HCT116 (cell line): ENCODE measurements around the gene PNPLA5. TPM values are rescaled to one million over a fixed set of nuclear protein-coding genes. Genes with fewer than 3 reads are reported as not detected.

Experiments
- ATAC-seq: fragments of 200-7000 bp; cut with Tn5 transposase; 2 replicates; pipeline ENCODE4 v1.9.1; 2020; ENCODE audit warnings: mild to moderate bottlenecking, moderate library complexity
- BruUV-seq: library from RNA; stranded (reverse); fragments of 400-500 nt; replicated peaks from 2 replicates; lab custom pipeline; 2021; lab: Mats Ljungman, UMichigan
- CTCF ChIA-PET: fragments of 300-600 bp; sonication (Branson Sonifier 250); formaldehyde crosslinking; loops from one replicate; lab custom pipeline; 2021; ENCODE audit warnings: antibody characterized with exemption; lab: Charles Lee
- POLR2A ChIA-PET: fragments of 300-600, 350-600 bp; sonication (Branson Sonifier 250); formaldehyde crosslinking; loops from one replicate; lab custom pipeline; 2021; ENCODE audit warnings: antibody characterized with exemption; lab: Charles Lee
- RAD21 ChIA-PET, 2 experiments: fragments of 300-600 bp; sonication (Branson Sonifier 250); formaldehyde crosslinking; loops; one replicate each; lab custom pipeline; 2023; ENCODE audit warnings: low total read pairs in 2 of 2; ENCODE audit not compliant: uncharacterized antibody in 2 of 2, unreplicated experiment in 2 of 2, low non-redundant PET in 1 of 2; lab: Charles Lee
- DNase-seq: peaks from one replicate; pipeline ENCODE4 v3.0.0-alpha.2; 2010; ENCODE audit warnings: low read depth, low spot score
- H2AFZ ChIP-seq: fragments of 200-600 bp; shearing (Covaris generic), sonication (generic); 2 replicates; pipeline ENCODE4 v1.6.1; 2017; ENCODE audit warnings: low read depth, mixed run types, mixed read lengths, antibody characterized with exemption, low read length; ENCODE audit not compliant: poor library complexity, severe bottlenecking
- H3K27ac ChIP-seq: 2 replicates; pipeline ENCODE4 v1.5.1; 2012; ENCODE audit warnings: low read depth, low read length
- H3K27me3 ChIP-seq: fragments of 200-600 bp; sonication (generic); 2 replicates; pipeline ENCODE4 v1.6.1; 2016; ENCODE audit warnings: mixed run types, low read length, mixed read lengths; ENCODE audit not compliant: insufficient read depth
- H3K36me3 ChIP-seq, 2 experiments: fragments of 200-500 bp in 1 of 2; fragments of 200-600 bp in 1 of 2; sonication (Bioruptor generic) in 1 of 2; sonication (generic) in 1 of 2; 2 replicates each; pipeline versions ENCODE4 v1.5.1 to v1.6.1; 2014 to 2016; ENCODE audit warnings: low read length in 2 of 2, inconsistent platforms in 1 of 2, mixed read lengths in 1 of 2, mixed run types in 1 of 2; ENCODE audit not compliant: insufficient read depth in 2 of 2, control insufficient read depth in 1 of 2
- H3K4me1 ChIP-seq, 2 experiments: fragments of 200-600 bp in 1 of 2; sonication (generic) in 1 of 2; 2 replicates each; pipeline versions ENCODE4 v1.5.1 to v1.6.1; 2012 to 2017; ENCODE audit warnings: low read length in 2 of 2, inconsistent platforms in 1 of 2, mild to moderate bottlenecking in 1 of 2, mixed read lengths in 1 of 2, mixed run types in 1 of 2, moderate library complexity in 1 of 2; ENCODE audit not compliant: insufficient read depth in 2 of 2, control insufficient read depth in 1 of 2
- H3K4me2 ChIP-seq: fragments of 200-600 bp; sonication (generic); 2 replicates; pipeline ENCODE4 v1.6.1; 2017; ENCODE audit warnings: mixed run types, low read length, mixed read lengths
- H3K4me3 ChIP-seq, 2 experiments: fragments of 200-600 bp in 1 of 2; sonication (generic) in 1 of 2; replicated peaks in 1 of 2; 2 replicates each; pipeline ENCODE4 v1.5.1; 2011 to 2016; ENCODE audit warnings: low read length in 2 of 2, control low read depth in 1 of 2, low read depth in 1 of 2, mild to moderate bottlenecking in 1 of 2, mixed read lengths in 1 of 2, mixed run types in 1 of 2
- H3K79me2 ChIP-seq: fragments of 200-600 bp; sonication (generic); 2 replicates; pipeline ENCODE4 v1.6.1; 2017; ENCODE audit warnings: mild to moderate bottlenecking, mixed run types, low read length, moderate library complexity, mixed read lengths; ENCODE audit not compliant: insufficient read depth
- H3K9ac ChIP-seq: fragments of 200-600 bp; sonication (generic); 2 replicates; pipeline ENCODE4 v1.6.1; 2016; ENCODE audit warnings: low read length, mixed read lengths
- H3K9me2 ChIP-seq: fragments of 200-600 bp; sonication (generic), shearing (Covaris generic); 2 replicates; pipeline ENCODE4 v1.6.1; 2017; ENCODE audit warnings: mixed run types, mild to moderate bottlenecking, moderate library complexity; ENCODE audit not compliant: insufficient read depth
- H3K9me3 ChIP-seq, 2 experiments: fragments of 200-500 bp in 1 of 2; fragments of 200-600 bp in 1 of 2; sonication (Bioruptor generic) in 1 of 2; sonication (generic) in 1 of 2; 2 replicates each; pipeline ENCODE4 v1.6.1; 2014 to 2017; ENCODE audit warnings: low read length in 2 of 2, mixed read lengths in 2 of 2, inconsistent platforms in 1 of 2, low read depth in 1 of 2, mild to moderate bottlenecking in 1 of 2, mixed run types in 1 of 2, moderate library complexity in 1 of 2; ENCODE audit not compliant: control insufficient read depth in 1 of 2, insufficient read depth in 1 of 2
- H4K20me1 ChIP-seq: fragments of 200-600 bp; sonication (generic), shearing (Covaris generic); 2 replicates; pipeline ENCODE4 v1.6.1; 2017; ENCODE audit warnings: mixed run types, mild to moderate bottlenecking, moderate library complexity; ENCODE audit not compliant: insufficient read depth
- ATF3 ChIP-seq: IDR thresholded peaks from 2 replicates; pipeline ENCODE4 v1.6.1; 2012
- CEBPB ChIP-seq: IDR thresholded peaks from 2 replicates; pipeline ENCODE4 v1.6.1; 2012; ENCODE audit warnings: low read depth
- CTCF ChIP-seq, 3 experiments: fragments of 200-600 bp in 1 of 3; sonication (generic) in 1 of 3; IDR thresholded peaks in 2 of 3; conservative IDR thresholded peaks in 1 of 3; 2 replicates each; pipeline ENCODE4 v1.5.1; 2012 to 2017; ENCODE audit warnings: low read depth in 2 of 3, low read length in 2 of 3, antibody characterized with exemption in 1 of 3, borderline replicate concordance in 1 of 3, control low read depth in 1 of 3, mild to moderate bottlenecking in 1 of 3, mixed read lengths in 1 of 3, mixed run types in 1 of 3, moderate library complexity in 1 of 3; ENCODE audit not compliant: insufficient read depth in 1 of 3
- EGR1 ChIP-seq: IDR thresholded peaks from 2 replicates; pipeline ENCODE4 v1.6.1; 2012; ENCODE audit warnings: low read depth
- EZH2phosphoT487 ChIP-seq: fragments of 200-600 bp; IDR thresholded peaks from 2 replicates; pipeline ENCODE4 v1.6.1; 2018; ENCODE audit warnings: antibody characterized with exemption, borderline replicate concordance
- FOSL1 ChIP-seq: IDR thresholded peaks from 2 replicates; pipeline ENCODE4 v1.6.1; 2012; ENCODE audit warnings: low read depth
- JUND ChIP-seq: IDR thresholded peaks from 2 replicates; pipeline ENCODE4 v1.6.1; 2012
- POLR2A ChIP-seq: IDR thresholded peaks from 2 replicates; pipeline ENCODE4 v1.7.0; 2011; ENCODE audit warnings: borderline replicate concordance; ENCODE audit not compliant: insufficient read depth, insufficient read length; ENCODE audit errors: extremely low read depth
- RAD21 ChIP-seq: IDR thresholded peaks from 2 replicates; pipeline ENCODE4 v1.6.1; 2012; ENCODE audit warnings: low read depth, mild to moderate bottlenecking
- REST ChIP-seq: IDR thresholded peaks from 2 replicates; pipeline ENCODE4 v1.6.1; 2012; ENCODE audit warnings: low read depth
- ZNF274 ChIP-seq: fragments of 200-500 bp; sonication (Bioruptor generic); IDR thresholded peaks from 2 replicates; pipeline ENCODE4 v1.6.1; 2014; ENCODE audit warnings: mild to moderate bottlenecking, low read depth, low read length, inconsistent platforms
- intact Hi-C: fragments of 100-400 bp; cut with micrococcal nuclease; formaldehyde crosslinking; loops from 2 replicates; pipeline ENCODE4 v1.10.0; 2022
- total RNA-seq: library from RNA; stranded (reverse); gene quantifications from one replicate; pipeline ENCODE4 v1.2.1, GENCODE V29; 2021; ENCODE audit not compliant: unreplicated experiment

PNPLA5 gene
- total RNA-seq, 1 experiment from 2014 or later = 2.9 TPM

GRCh38 chr22:43861529-43861928, 30.3 kb downstream of the PNPLA5 start:
- Histone ChIP-seq H3K79me2 (peaks cover 50% of the 10 kb centered on the region), H3K4me3 (peak overlapping the region; percentile 44 to 55), H2AFZ (no peak overlapping the region), H3K9ac (peak overlapping the region; percentile 42), H3K27me3 (peaks cover 24% of the 10 kb centered on the region), H3K9me3 (peaks cover 0 to 3% of the 10 kb centered on the region in 2 experiments; a peak in 1 of 4 replicates), H3K4me2 (peak overlapping the region; percentile 65), H3K9me2 (no peaks in the 10 kb centered on the region), H3K27ac (no peak overlapping the region), H3K4me1 (peaks cover 0 to 12% of the 10 kb centered on the region in 2 experiments; a peak in 2 of 4 replicates), H4K20me1 (no peaks in the 10 kb centered on the region), H3K36me3 (no peaks in the 10 kb centered on the region)
- no TSS peak for BruUV-seq
- ATAC-seq (peak; percentile 52), DNase-seq (no peak)
- CTCF ChIA-PET = no interaction called here
- RAD21 ChIA-PET = no interaction called here
- no peak for TF ChIP-seq REST
- intact Hi-C loops = no loop called here
- POLR2A ChIA-PET = no interaction called here

- TF ChIP-seq CTCF (IDR thresholded peaks at IDR 0.05 in 2 of 3, conservative IDR thresholded peaks at IDR 0.05 in 1 of 3; ENCODE audit: borderline replicate concordance in 1 of 3, insufficient read depth in 1 of 3, low read depth in 2 of 3, low read length in 2 of 3) (no peak), EZH2phosphoT487 (no peak), JUND (no peak), RAD21 (no peak), FOSL1 (no peak), ATF3 (no peak), EGR1 (no peak), CEBPB (no peak), POLR2A (no peak), ZNF274 (no peak)
- ATAC-seq (no peak), DNase-seq (no peak)
- H3K4me2 ChIP-seq = peak overlapping the region; percentile 65
- CTCF ChIA-PET = interaction anchor here (1.6 kb wide), 1 partner anchor 24 kb away, joined by 3 read pairs; no protein-coding TSS in a partner anchor
- H3K4me3 ChIP-seq = peak overlapping the region; percentile 44 to 55
- H3K9me3 ChIP-seq = peaks cover 0 to 3% of the 10 kb centered on the region in 2 experiments; a peak in 1 of 4 replicates
- peak overlapping the region; percentile 42; the same call in 1 of the 2 replicates for H3K9ac ChIP-seq
- H3K36me3 ChIP-seq = no peaks in the 10 kb centered on the region
- POLR2A ChIA-PET = no interaction called here
- no peaks in the 10 kb centered on the region for H4K20me1 ChIP-seq
- H2AFZ ChIP-seq = no peak overlapping the region
- peaks cover 18% of the 10 kb centered on the region; the same call in 1 of the 2 replicates for H3K27me3 ChIP-seq
- H3K27ac ChIP-seq = no peak overlapping the region
- peaks cover 0 to 12% of the 10 kb centered on the region in 2 experiments; a peak in 2 of 4 replicates for H3K4me1 ChIP-seq
- intact Hi-C loops = no loop called here
- H3K79me2 ChIP-seq = peaks cover 54% of the 10 kb centered on the region
- BruUV-seq = no TSS peak
- RAD21 ChIA-PET = no interaction called here
- H3K9me2 ChIP-seq = no peaks in the 10 kb centered on the region
Measured at GRCh38 chr22:43860831-43861230, 31.0 kb downstream of the PNPLA5 start.
